SK-N-SH (cell line): Measurements from ENCODE around the gene STOML1. TPM values are rescaled to one million over a fixed set of nuclear protein-coding genes. Genes with fewer than 3 reads are reported as not detected.

ENCODE experiments used
- CTCF ChIA-PET: fragments of 300-600, 350-600 bp; formaldehyde crosslinking; extraction: SDS; loops from one replicate; lab custom pipeline; 2021; lab: Yijun Ruan, JAX
- POLR2A ChIA-PET: fragments of 350-600 bp; sonication (Branson Sonifier 250); formaldehyde crosslinking; extraction: SDS; loops from one replicate; lab custom pipeline; 2020; ENCODE audit warnings: antibody characterized with exemption, inconsistent platforms; lab: Yijun Ruan, JAX
- DNase-seq: peaks from one replicate; pipeline ENCODE4 v3.0.0; 2012
- H2AFZ ChIP-seq: fragments of 200-600 bp; sonication (generic); 2 replicates; pipeline ENCODE4 v1.8.1; 2016; ENCODE audit warnings: antibody characterized with exemption, mild to moderate bottlenecking, low read depth
- H3F3A ChIP-seq: fragments of 200-600 bp; sonication (generic); replicated peaks from 2 replicates; pipeline ENCODE3; 2016; ENCODE audit warnings: antibody characterized with exemption, mild to moderate bottlenecking; ENCODE audit not compliant: insufficient read depth
- H3K27ac ChIP-seq, 2 experiments: fragments of 200-500 bp in 1 of 2; fragments of 200-600 bp in 1 of 2; sonication (Bioruptor generic) in 1 of 2; sonication (generic), shearing (Covaris generic) in 1 of 2; 2 replicates each; pipeline versions ENCODE4 v1.5.1 to v1.6.1; 2014 to 2016; ENCODE audit warnings: low read depth in 2 of 2, inconsistent platforms in 1 of 2, low read length in 1 of 2, mild to moderate bottlenecking in 1 of 2, mixed read lengths in 1 of 2
- H3K27me3 ChIP-seq: fragments of 200-600 bp; sonication (generic), shearing (Covaris generic); 2 replicates; pipeline ENCODE4 v1.6.1; 2016; ENCODE audit warnings: mixed run types; ENCODE audit not compliant: insufficient read depth
- H3K36me3 ChIP-seq, 2 experiments: fragments of 200-500 bp in 1 of 2; fragments of 200-600 bp in 1 of 2; sonication (Bioruptor generic) in 1 of 2; sonication (generic) in 1 of 2; replicated peaks in 1 of 2; 2 replicates each; pipeline versions ENCODE3 to v1.5.1; 2014 to 2016; ENCODE audit warnings: low read length in 1 of 2, mild to moderate bottlenecking in 1 of 2; ENCODE audit not compliant: insufficient read depth in 2 of 2, control insufficient read depth in 1 of 2
- H3K4me1 ChIP-seq, 2 experiments: fragments of 200-500 bp in 1 of 2; fragments of 200-600 bp in 1 of 2; sonication (Bioruptor generic) in 1 of 2; sonication (generic), shearing (Covaris generic) in 1 of 2; 2 replicates each; pipeline versions ENCODE4 v1.5.1 to v1.6.1; 2014 to 2016; ENCODE audit warnings: low read depth in 1 of 2, low read length in 1 of 2, mixed run types in 1 of 2; ENCODE audit not compliant: insufficient read depth in 2 of 2, control insufficient read depth in 1 of 2
- H3K4me2 ChIP-seq: fragments of 200-600 bp; sonication (generic), shearing (Covaris generic); 2 replicates; pipeline ENCODE4 v1.6.1; 2017; ENCODE audit warnings: mixed run types
- H3K4me3 ChIP-seq, 2 experiments: fragments of 200-500 bp in 1 of 2; fragments of 200-600 bp in 1 of 2; sonication (Bioruptor generic) in 1 of 2; sonication (generic), shearing (Covaris generic) in 1 of 2; 2 replicates each; pipeline versions ENCODE4 v1.5.1 to v1.8.1; 2014 to 2016; ENCODE audit warnings: low read depth in 2 of 2, inconsistent platforms in 1 of 2, low read length in 1 of 2, mild to moderate bottlenecking in 1 of 2, mixed read lengths in 1 of 2, moderate library complexity in 1 of 2
- H3K79me2 ChIP-seq: fragments of 200-600 bp; sonication (generic); 2 replicates; pipeline ENCODE4 v1.8.1; 2017; ENCODE audit warnings: mild to moderate bottlenecking; ENCODE audit not compliant: insufficient read depth
- H3K9ac ChIP-seq: fragments of 200-600 bp; sonication (generic); 2 replicates; pipeline ENCODE4 v1.6.1; 2017; ENCODE audit warnings: mixed run types
- H3K9me2 ChIP-seq: fragments of 200-600 bp; sonication (generic); 2 replicates; pipeline ENCODE4 v1.6.1; 2017; ENCODE audit warnings: mixed run types
- H3K9me3 ChIP-seq: fragments of 200-600 bp; sonication (generic); 2 replicates; pipeline ENCODE4 v1.6.1; 2017; ENCODE audit warnings: mixed run types, mild to moderate bottlenecking, moderate library complexity
- H4K20me1 ChIP-seq: fragments of 200-600 bp; sonication (generic); 2 replicates; pipeline ENCODE4 v1.6.1; 2017; ENCODE audit warnings: mild to moderate bottlenecking, mixed run types; ENCODE audit not compliant: insufficient read depth
- EP300 ChIP-seq, 2 experiments: IDR thresholded peaks; 2 replicates each; pipeline versions ENCODE4 v1.4.0 to v1.6.1; 2012; ENCODE audit warnings: borderline replicate concordance in 1 of 2, low read depth in 1 of 2, low read length in 1 of 2
- EZH2phosphoT487 ChIP-seq: fragments of 200-600 bp; sonication (generic); IDR thresholded peaks from 2 replicates; pipeline ENCODE4 v1.6.1; 2017; ENCODE audit warnings: low read depth, mixed run types, mild to moderate bottlenecking, antibody characterized with exemption, moderate library complexity, borderline replicate concordance
- FOSL2 ChIP-seq: IDR thresholded peaks from 2 replicates; pipeline ENCODE4 v1.4.0; 2012; ENCODE audit warnings: low read depth, mild to moderate bottlenecking, moderate library complexity, borderline replicate concordance
- IRF3 ChIP-seq: fragments of 150-350 bp; IDR thresholded peaks from 2 replicates; pipeline ENCODE4 v1.6.1; 2016; ENCODE audit warnings: mild to moderate bottlenecking, low read depth, low read length
- MEF2A ChIP-seq: IDR thresholded peaks from 2 replicates; pipeline ENCODE4 v1.4.0; 2012; ENCODE audit warnings: low read depth, borderline replicate concordance
- MXI1 ChIP-seq: IDR thresholded peaks from 2 replicates; pipeline ENCODE4 v1.6.1; 2012; ENCODE audit warnings: mild to moderate bottlenecking, low read depth, low read length, improper control_type of control experiment
- NRF1 ChIP-seq: IDR thresholded peaks from 2 replicates; pipeline ENCODE4 v1.6.1; 2012; ENCODE audit warnings: low read depth, mild to moderate bottlenecking, low read length
- POLR2AphosphoS5 ChIP-seq: IDR thresholded peaks from 2 replicates; pipeline ENCODE4 v1.6.1; 2012; ENCODE audit warnings: low read depth, low read length
- RXRA ChIP-seq: IDR thresholded peaks from 2 replicates; pipeline ENCODE4 v1.4.0; 2012; ENCODE audit warnings: low read depth, mild to moderate bottlenecking, borderline replicate concordance
- TAF1 ChIP-seq: IDR thresholded peaks from 2 replicates; pipeline ENCODE4 v1.6.1; 2012; ENCODE audit warnings: low read depth, mild to moderate bottlenecking, low read length, moderate library complexity, borderline replicate concordance
- TEAD4 ChIP-seq: IDR thresholded peaks from 2 replicates; pipeline ENCODE4 v1.4.0; 2012; ENCODE audit warnings: mild to moderate bottlenecking, borderline replicate concordance; ENCODE audit not compliant: insufficient read depth
- YY1 ChIP-seq: IDR thresholded peaks from 2 replicates; pipeline ENCODE4 v1.4.0; 2012; ENCODE audit warnings: low read depth, mild to moderate bottlenecking
- WGBS: methylation state at CpG from one replicate; pipeline ENCODE4 v1.1.6; 2017; ENCODE audit warnings: low lambda C conversion rate; 5-methylcytosine and 5-hydroxymethylcytosine counted together
- polyA plus RNA-seq, 3 experiments: library from polyadenylated mRNA; depleted of rRNA; stranded (reverse); fragments of >200 nt; gene quantifications; 2 replicates each; pipeline ENCODE4 v1.2.3, GENCODE V29; 2012
- TF ChIP-seq, protein P1 (sequence below): IDR thresholded peaks from 2 replicates; pipeline ENCODE4 v1.4.0; 2012; ENCODE audit warnings: low read depth
- TF ChIP-seq, protein P2 (sequence below): fragments of 200-600 bp; sonication (generic); IDR thresholded peaks from 2 replicates; pipeline ENCODE4 v1.6.1; 2017; ENCODE audit warnings: antibody characterized with exemption, mild to moderate bottlenecking, moderate library complexity

The STOML1 gene
- polyA plus RNA-seq, 1 of the 3 experiments (the other 2 are of a cell fraction), result 20.4 TPM

DNA sequence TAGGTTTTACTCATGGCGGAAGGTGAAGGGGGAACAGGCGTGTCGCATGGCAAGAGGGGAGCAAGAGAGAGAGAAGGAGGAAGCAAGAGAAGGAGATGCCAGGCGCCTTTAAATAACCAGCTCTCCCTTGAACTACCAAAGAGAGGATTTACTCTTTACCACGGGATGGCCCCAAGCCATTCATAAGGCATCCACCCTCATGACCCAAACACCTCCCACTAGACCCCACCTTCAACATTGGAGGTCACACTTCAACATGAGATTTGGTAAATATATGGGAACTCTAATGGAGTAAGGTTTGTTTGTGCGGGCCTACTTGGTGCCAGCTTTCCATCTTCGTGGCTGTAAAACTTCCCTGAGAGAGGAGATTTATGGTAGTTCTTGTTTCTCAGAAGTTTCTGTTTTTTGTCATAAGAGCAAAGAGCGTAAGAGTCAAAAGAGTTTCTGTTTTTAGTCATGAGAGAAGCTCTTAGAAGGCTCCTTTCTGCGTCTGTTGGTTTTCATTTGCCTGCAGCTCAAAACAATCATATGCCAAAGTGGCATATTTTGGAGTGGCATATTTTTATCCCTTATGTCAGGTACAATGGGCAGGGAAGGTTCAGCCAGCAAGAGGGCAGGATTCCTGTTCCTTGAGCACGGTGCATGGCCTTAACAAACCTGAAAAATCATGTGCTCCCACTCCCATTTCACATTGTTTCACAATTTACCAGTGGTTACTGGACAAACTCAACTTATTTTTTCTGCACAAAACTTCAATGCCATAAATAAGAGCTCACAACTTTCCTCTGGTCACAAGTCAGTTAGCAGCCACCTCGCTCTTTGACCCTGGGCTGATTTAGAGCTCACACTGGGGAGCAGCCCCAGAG is 14.9 kb upstream of the STOML1 start:
- Histone ChIP-seq H3K9ac (no peak overlapping the region), H4K20me1 (peaks cover 17% of the 10 kb centered on the region), H3K36me3 (peaks cover 8 to 28% of the 10 kb centered on the region in 2 experiments), H3F3A (no peaks in the 10 kb centered on the region), H3K9me2 (no peaks in the 10 kb centered on the region), H3K27me3 (no peaks in the 10 kb centered on the region), H3K27ac (no peak overlapping the region), H3K4me2 (no peak overlapping the region), H2AFZ (no peak overlapping the region), H3K9me3 (no peaks in the 10 kb centered on the region), H3K4me1 (peaks cover 0 to 4% of the 10 kb centered on the region in 2 experiments; a peak in 1 of 4 replicates), H3K79me2 (peaks cover 96% of the 10 kb centered on the region), H3K4me3 (no peak overlapping the region)
- CTCF ChIA-PET, result interaction anchor here (0.7 to 2.3 kb wide), 4 partner anchors 12 to 42 kb away, joined by 3 to 8 read pairs (median 4); partner anchors contain the start of genes PML and STOML1
- TF ChIP-seq EZH2phosphoT487 (no peak), YY1 (no peak), MXI1 (no peak), RXRA (no peak), POLR2AphosphoS5 (no peak), FOSL2 (no peak), MEF2A (no peak), TAF1 (no peak), EP300 (IDR thresholded peaks at IDR 0.05; ENCODE audit: borderline replicate concordance in 1 of 2, low read depth in 1 of 2, low read length in 1 of 2) (no peak), IRF3 (no peak), TEAD4 (no peak), NRF1 (no peak)
- TF ChIP-seq, protein P1, sequence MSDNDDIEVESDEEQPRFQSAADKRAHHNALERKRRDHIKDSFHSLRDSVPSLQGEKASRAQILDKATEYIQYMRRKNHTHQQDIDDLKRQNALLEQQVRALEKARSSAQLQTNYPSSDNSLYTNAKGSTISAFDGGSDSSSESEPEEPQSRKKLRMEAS, result no peak
- TF ChIP-seq, protein P2, sequence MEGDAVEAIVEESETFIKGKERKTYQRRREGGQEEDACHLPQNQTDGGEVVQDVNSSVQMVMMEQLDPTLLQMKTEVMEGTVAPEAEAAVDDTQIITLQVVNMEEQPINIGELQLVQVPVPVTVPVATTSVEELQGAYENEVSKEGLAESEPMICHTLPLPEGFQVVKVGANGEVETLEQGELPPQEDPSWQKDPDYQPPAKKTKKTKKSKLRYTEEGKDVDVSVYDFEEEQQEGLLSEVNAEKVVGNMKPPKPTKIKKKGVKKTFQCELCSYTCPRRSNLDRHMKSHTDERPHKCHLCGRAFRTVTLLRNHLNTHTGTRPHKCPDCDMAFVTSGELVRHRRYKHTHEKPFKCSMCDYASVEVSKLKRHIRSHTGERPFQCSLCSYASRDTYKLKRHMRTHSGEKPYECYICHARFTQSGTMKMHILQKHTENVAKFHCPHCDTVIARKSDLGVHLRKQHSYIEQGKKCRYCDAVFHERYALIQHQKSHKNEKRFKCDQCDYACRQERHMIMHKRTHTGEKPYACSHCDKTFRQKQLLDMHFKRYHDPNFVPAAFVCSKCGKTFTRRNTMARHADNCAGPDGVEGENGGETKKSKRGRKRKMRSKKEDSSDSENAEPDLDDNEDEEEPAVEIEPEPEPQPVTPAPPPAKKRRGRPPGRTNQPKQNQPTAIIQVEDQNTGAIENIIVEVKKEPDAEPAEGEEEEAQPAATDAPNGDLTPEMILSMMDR, result no peak
- DNase-seq, result no peak
- WGBS, result 92% methylated on average over 11 of the region's 11 CpGs
- POLR2A ChIA-PET, result no interaction called here
